IMR-90 (cell line): ENCODE measurements around the gene HEXA. TPM values are rescaled to one million over a fixed set of nuclear protein-coding genes. Genes with fewer than 3 reads are reported as not detected.
"Not testable (repeated sequence)": the region's sequence is repeated elsewhere in the genome, so short reads cannot be mapped to it uniquely, and the experiment has no call there.

ENCODE experiments used
- ATAC-seq: fragments of 200-7000 bp; cut with Tn5 transposase; 2 replicates; pipeline ENCODE4 v1.9.1; 2020; ENCODE audit warnings: low read depth, mild to moderate bottlenecking, moderate library complexity
- BruUV-seq: library from RNA; stranded (reverse); fragments of 400-500 nt; replicated peaks from 2 replicates; lab custom pipeline; 2021; lab: Mats Ljungman, UMichigan
- CTCF ChIA-PET: fragments of 300-600 bp; formaldehyde crosslinking; extraction: SDS; loops from one replicate; lab custom pipeline; 2021; ENCODE audit warnings: antibody characterized with exemption; lab: Yijun Ruan, JAX
- POLR2A ChIA-PET: fragments of 300-600 bp; sonication (Branson Sonifier 250); formaldehyde crosslinking; loops from one replicate; lab custom pipeline; 2022; ENCODE audit warnings: antibody characterized with exemption; ENCODE audit not compliant: unreplicated experiment; lab: Charles Lee
- DNase-seq: peaks from one replicate; pipeline ENCODE4 v3.0.0; 2013
- H2AFZ ChIP-seq: replicated peaks from 2 replicates; pipeline ENCODE3; 2013; ENCODE audit warnings: low read length, mild to moderate bottlenecking; ENCODE audit not compliant: poor library complexity
- H2AK5ac ChIP-seq: 2 replicates; pipeline ENCODE4 v1.6.1; 2013; ENCODE audit warnings: low read depth, low read length, inconsistent platforms
- H2AK9ac ChIP-seq: replicated peaks from 2 replicates; pipeline ENCODE3; 2013; ENCODE audit warnings: mild to moderate bottlenecking, low read depth, low read length, moderate library complexity; ENCODE audit not compliant: poor library complexity
- H2BK120ac ChIP-seq: 2 replicates; pipeline ENCODE4 v1.6.1; 2013; ENCODE audit warnings: low read depth, low read length, inconsistent platforms
- H2BK15ac ChIP-seq: 3 replicates; pipeline ENCODE4 v1.6.1; 2013; ENCODE audit warnings: low read depth, low read length, inconsistent platforms
- H2BK20ac ChIP-seq: 2 replicates; pipeline ENCODE4 v1.6.1; 2013; ENCODE audit warnings: low read depth, mild to moderate bottlenecking, inconsistent platforms, low read length, moderate library complexity
- H2BK5ac ChIP-seq: 2 replicates; pipeline ENCODE4 v1.6.1; 2013; ENCODE audit warnings: mild to moderate bottlenecking, low read depth, low read length, inconsistent platforms; ENCODE audit not compliant: poor library complexity, severe bottlenecking
- H3K14ac ChIP-seq: replicated peaks from 2 replicates; pipeline ENCODE4 v1.6.1; 2013; ENCODE audit warnings: low read depth, low read length, inconsistent platforms
- H3K18ac ChIP-seq: 2 replicates; pipeline ENCODE4 v1.6.1; 2013; ENCODE audit warnings: low read depth, low read length, control low read depth
- H3K23ac ChIP-seq: 2 replicates; pipeline ENCODE4 v1.6.1; 2013; ENCODE audit warnings: low read depth, low read length, inconsistent platforms
- H3K27ac ChIP-seq: 2 replicates; pipeline ENCODE4 v1.5.1; 2013; ENCODE audit warnings: mild to moderate bottlenecking, control low read depth, low read length; ENCODE audit not compliant: insufficient read depth
- H3K27me3 ChIP-seq: 2 replicates; pipeline ENCODE4 v1.6.1; 2013; ENCODE audit warnings: low read length; ENCODE audit not compliant: control insufficient read depth, insufficient read depth
- H3K36me3 ChIP-seq: 2 replicates; pipeline ENCODE4 v1.6.1; 2013; ENCODE audit warnings: low read length, mixed read lengths; ENCODE audit not compliant: control insufficient read depth, insufficient read depth
- H3K4ac ChIP-seq: 2 replicates; pipeline ENCODE4 v1.6.1; 2013; ENCODE audit warnings: low read depth, low read length, inconsistent platforms
- H3K4me1 ChIP-seq: 2 replicates; pipeline ENCODE4 v1.6.1; 2013; ENCODE audit warnings: low read length, mixed read lengths; ENCODE audit not compliant: control insufficient read depth, insufficient read depth
- H3K4me2 ChIP-seq: 2 replicates; pipeline ENCODE4 v1.6.1; 2013; ENCODE audit warnings: low read depth, mild to moderate bottlenecking, control low read depth, low read length, moderate library complexity
- H3K4me3 ChIP-seq: 2 replicates; pipeline ENCODE4 v1.5.1; 2013; ENCODE audit warnings: low read depth, mild to moderate bottlenecking, control low read depth, low read length, moderate library complexity; ENCODE audit not compliant: insufficient read depth
- H3K56ac ChIP-seq: 2 replicates; pipeline ENCODE4 v1.6.1; 2013; ENCODE audit warnings: low read length, inconsistent platforms; ENCODE audit not compliant: insufficient read depth; ENCODE audit errors: extremely low read depth
- H3K79me1 ChIP-seq, 2 experiments: 2 replicates each; pipeline ENCODE4 v1.6.1; 2013; ENCODE audit warnings: low read length in 2 of 2, inconsistent platforms in 1 of 2, low read depth in 1 of 2
- H3K9ac ChIP-seq: 2 replicates; pipeline ENCODE4 v1.6.1; 2013; ENCODE audit warnings: low read depth, low read length, control low read depth
- H3K9me1 ChIP-seq: 2 replicates; pipeline ENCODE4 v1.6.1; 2013; ENCODE audit warnings: low read length, inconsistent platforms; ENCODE audit not compliant: insufficient read depth
- H3K9me3 ChIP-seq: 2 replicates; pipeline ENCODE4 v1.6.1; 2013; ENCODE audit warnings: low read length; ENCODE audit not compliant: control insufficient read depth, insufficient read depth
- H4K20me1 ChIP-seq: 2 replicates; pipeline ENCODE4 v1.6.1; 2013; ENCODE audit warnings: low read length, inconsistent platforms; ENCODE audit not compliant: insufficient read depth
- H4K5ac ChIP-seq: 2 replicates; pipeline ENCODE4 v1.6.1; 2013; ENCODE audit warnings: mild to moderate bottlenecking, low read depth, low read length, control low read depth
- H4K8ac ChIP-seq, 2 experiments: 2 replicates each; pipeline ENCODE4 v1.6.1; 2013; ENCODE audit warnings: low read depth in 2 of 2, low read length in 2 of 2, control low read depth in 1 of 2, inconsistent platforms in 1 of 2
- H4K91ac ChIP-seq: 2 replicates; pipeline ENCODE4 v1.6.1; 2013; ENCODE audit warnings: low read depth, low read length, inconsistent platforms; ENCODE audit not compliant: insufficient read depth
- SMC3 ChIP-seq: fragments of 150-350 bp; IDR thresholded peaks from 2 replicates; pipeline ENCODE4 v1.6.1; 2016; ENCODE audit warnings: low read depth, mild to moderate bottlenecking, antibody characterized with exemption, low read length, moderate library complexity
- WGBS, 2 experiments: methylation state at CpG; one replicate each; pipeline versions ENCODE4 v1.1.5 to v1.1.7; 2013; ENCODE audit warnings: missing lambda C conversion rate in 2 of 2; ENCODE audit not compliant: insufficient read length in 1 of 2; ENCODE audit errors: extremely low coverage in 2 of 2; 5-methylcytosine and 5-hydroxymethylcytosine counted together
- dilution Hi-C: fragments of 300-500 bp; cut with HindIII; formaldehyde crosslinking; loops from one replicate; pipeline ENCODE4 v1.14.3; 2018; ENCODE audit warnings: low sequenced_read_pairs; ENCODE audit not compliant: unreplicated experiment
- in situ Hi-C: fragments of 300-500 bp; cut with MboI; formaldehyde crosslinking; loops from 3 replicates; pipeline ENCODE4 v1.14.3; 2019; ENCODE audit warnings: low sequenced_read_pairs, inconsistent platforms, mixed read lengths
- intact Hi-C: fragments of 100-400 bp; cut with micrococcal nuclease; formaldehyde crosslinking; loops from 2 replicates; pipeline ENCODE4 v1.10.0; 2022
- polyA plus RNA-seq, 3 experiments: library from polyadenylated mRNA; depleted of rRNA; stranded (reverse); fragments of >200 nt; gene quantifications; 2 replicates each; pipeline ENCODE4 v1.2.3, GENCODE V29; 2012; ENCODE audit warnings: low replicate concordance in 1 of 3
- total RNA-seq: library from RNA; depleted of rRNA; stranded (reverse); fragments of >200 nt; gene quantifications from 2 replicates; pipeline ENCODE4 v1.2.3, GENCODE V29; 2012
- TF ChIP-seq, protein P1 (sequence below): fragments of 150-350 bp; IDR thresholded peaks from 2 replicates; pipeline ENCODE4 v1.6.1; 2017; ENCODE audit warnings: mild to moderate bottlenecking, antibody characterized with exemption, low read length, low read depth

HEXA gene
- total and polyA plus RNA-seq, 2 of the 4 experiments (the other 2 are of a cell fraction), result 19.4 to 115 TPM

DNA sequence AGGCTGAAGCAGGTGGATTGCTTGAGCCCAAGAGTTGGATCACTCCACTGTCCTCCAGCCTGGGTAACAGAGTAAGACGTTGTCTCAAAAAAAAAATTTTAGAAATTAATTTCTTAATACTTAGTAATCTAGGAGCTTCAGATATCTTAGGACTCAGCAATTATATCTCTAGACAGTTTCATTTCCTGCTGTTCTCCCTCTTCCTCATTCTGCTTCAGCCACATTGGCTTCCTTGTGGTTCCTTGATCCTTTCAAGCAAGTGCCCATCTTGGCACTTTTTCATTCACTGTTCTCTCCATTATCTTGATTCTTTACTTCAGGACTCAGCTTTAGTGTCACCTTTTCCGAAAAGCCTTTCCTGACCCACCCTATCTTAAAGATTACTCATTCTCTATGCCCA lies 44.8 kb upstream of the HEXA start:
- no peaks in the 10 kb centered on the region; the same call in 1 of the 2 replicates for H3K27me3 ChIP-seq
- no peaks in the 10 kb centered on the region for H3K36me3 ChIP-seq
- no peak overlapping the region for H3K4me2 ChIP-seq
- no peak overlapping the region for H3K14ac ChIP-seq
- ATAC-seq (no peak), DNase-seq (no peak)
- H3K23ac ChIP-seq, result no peak overlapping the region
- TF ChIP-seq, protein P1, sequence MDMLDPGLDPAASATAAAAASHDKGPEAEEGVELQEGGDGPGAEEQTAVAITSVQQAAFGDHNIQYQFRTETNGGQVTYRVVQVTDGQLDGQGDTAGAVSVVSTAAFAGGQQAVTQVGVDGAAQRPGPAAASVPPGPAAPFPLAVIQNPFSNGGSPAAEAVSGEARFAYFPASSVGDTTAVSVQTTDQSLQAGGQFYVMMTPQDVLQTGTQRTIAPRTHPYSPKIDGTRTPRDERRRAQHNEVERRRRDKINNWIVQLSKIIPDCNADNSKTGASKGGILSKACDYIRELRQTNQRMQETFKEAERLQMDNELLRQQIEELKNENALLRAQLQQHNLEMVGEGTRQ, result no peak
- TF ChIP-seq SMC3, result no peak
- H2BK120ac ChIP-seq, result no peak overlapping the region
- no peak overlapping the region for H2BK15ac ChIP-seq
- no peak overlapping the region for H3K27ac ChIP-seq
- POLR2A ChIA-PET, result no interaction called here
- BruUV-seq, result no TSS peak
- no CpG with 5 or more reads among the region's 2 CpGs for WGBS, 2 experiments
- CTCF ChIA-PET, result no interaction called here
- H2AK9ac ChIP-seq, result no peak overlapping the region
- no peak overlapping the region for H2BK5ac ChIP-seq
- H4K8ac ChIP-seq, result no peak overlapping the region
- no peak overlapping the region for H3K9ac ChIP-seq
- in situ Hi-C loops (no loop called here), dilution Hi-C loops (no loop called here), intact Hi-C loops (no loop called here)
- no peaks in the 10 kb centered on the region for H3K4me1 ChIP-seq
- no peak overlapping the region for H3K4ac ChIP-seq
- no peak overlapping the region for H3K4me3 ChIP-seq
- no peaks in the 10 kb centered on the region for H3K79me1 ChIP-seq
- no peak overlapping the region for H4K5ac ChIP-seq
- peaks cover 12% of the 10 kb centered on the region for H3K9me3 ChIP-seq
- no peak overlapping the region for H2AFZ ChIP-seq
- H3K9me1 ChIP-seq, result no peaks in the 10 kb centered on the region
- H2AK5ac ChIP-seq, result no peak overlapping the region
- no peaks in the 10 kb centered on the region for H4K20me1 ChIP-seq
- no peak overlapping the region for H4K91ac ChIP-seq
- no peak overlapping the region for H3K18ac ChIP-seq
- H2BK20ac ChIP-seq, result no peak overlapping the region
- H3K56ac ChIP-seq, result no peak overlapping the region

DNA sequence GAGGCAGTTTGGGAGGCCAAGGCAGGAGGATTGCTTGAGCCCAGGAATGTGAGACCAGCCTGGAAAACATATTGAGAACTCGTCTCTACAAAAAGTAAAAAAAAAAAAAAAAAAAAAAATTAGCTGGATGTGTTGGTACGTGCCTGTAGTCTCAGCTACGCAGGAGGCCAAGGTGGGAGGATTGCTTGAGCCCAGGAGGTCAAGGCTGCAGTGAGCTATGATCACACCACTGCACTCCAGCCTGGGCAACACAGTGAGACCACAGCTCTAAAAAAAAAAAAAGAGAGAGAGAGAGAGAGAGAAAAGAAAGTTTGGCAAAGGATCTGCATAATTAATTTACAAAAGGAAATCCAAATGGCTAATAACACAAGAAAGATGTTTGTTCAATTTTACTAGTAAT lies 44.0 kb upstream of the HEXA start:
- H2AK9ac ChIP-seq, H2BK15ac ChIP-seq, H2AK5ac ChIP-seq, H4K5ac ChIP-seq, H2BK20ac ChIP-seq, ATAC-seq, H4K20me1 ChIP-seq, H2AFZ ChIP-seq, CTCF ChIA-PET, intact Hi-C loops, H3K27ac ChIP-seq, H3K9ac ChIP-seq, H3K9me1 ChIP-seq, H3K36me3 ChIP-seq, H2BK120ac ChIP-seq, H3K4me3 ChIP-seq, POLR2A ChIA-PET, H3K4ac ChIP-seq, H3K18ac ChIP-seq, H3K27me3 ChIP-seq, H4K8ac ChIP-seq, in situ Hi-C loops, BruUV-seq, dilution Hi-C loops, DNase-seq, H3K56ac ChIP-seq, H3K23ac ChIP-seq, H2BK5ac ChIP-seq, H3K4me2 ChIP-seq, H3K9me3 ChIP-seq, H4K91ac ChIP-seq, H3K4me1 ChIP-seq, H3K14ac ChIP-seq, H3K79me1 ChIP-seq: not testable (repeated sequence)
- WGBS, 2 experiments, result 60% methylated on average over 1 of the region's 3 CpGs; no CpG with 5 or more reads in 1 of the 2 experiments
